HEK293T (cell line): Measurements from ENCODE around the gene HIPK1.

Experiments
- CTBP1 ChIP-seq: fragments of 450-650 bp; IDR thresholded peaks from 2 replicates; pipeline ENCODE4 v1.6.1; 2016; ENCODE audit warnings: borderline replicate concordance
- SP1 ChIP-seq: fragments of 450-650 bp; IDR thresholded peaks from 2 replicates; pipeline ENCODE4 v1.6.1; 2017

- no peak for TF ChIP-seq CTBP1
- TF ChIP-seq SP1: no peak
Measured at GRCh38 chr1:114026797-114027196, 97.7 kb downstream of the HIPK1 start.
